OCI-LY7 (cell line): ENCODE results near the gene HPSE2. TPM values are rescaled to one million over a fixed set of nuclear protein-coding genes. Genes with fewer than 3 reads are reported as not detected.

Source experiments
- BruUV-seq: library from RNA; stranded (reverse); fragments of 400-500 nt; replicated peaks from 2 replicates; lab custom pipeline; 2021; lab: Mats Ljungman, UMichigan
- CTCF ChIA-PET: fragments of 300-600 bp; sonication (Branson Sonifier 250); formaldehyde crosslinking; loops from one replicate; lab custom pipeline; 2022; ENCODE audit warnings: antibody characterized with exemption; ENCODE audit not compliant: unreplicated experiment; lab: Charles Lee
- POLR2A ChIA-PET: fragments of 300-600 bp; sonication (Branson Sonifier 250); formaldehyde crosslinking; loops from one replicate; lab custom pipeline; 2022; ENCODE audit warnings: antibody characterized with exemption; lab: Charles Lee
- DNase-seq: peaks from one replicate; pipeline ENCODE4 v3.0.0-alpha.2; 2015; ENCODE audit warnings: low spot score
- H2AFZ ChIP-seq: fragments of 200-600 bp; sonication (generic), shearing (Covaris generic); 2 replicates; pipeline ENCODE4 v1.6.1; 2014; ENCODE audit warnings: mild to moderate bottlenecking, antibody characterized with exemption, low read length, moderate library complexity
- H3K27ac ChIP-seq: fragments of 200-600 bp; sonication (generic); 2 replicates; pipeline ENCODE4 v1.5.1; 2014; ENCODE audit warnings: mixed run types, low read depth, mild to moderate bottlenecking, moderate library complexity, low read length, inconsistent platforms; ENCODE audit not compliant: poor library complexity, severe bottlenecking
- H3K36me3 ChIP-seq: fragments of 200-600 bp; sonication (generic); 2 replicates; pipeline ENCODE4 v1.6.1; 2014; ENCODE audit warnings: mild to moderate bottlenecking, antibody characterized with exemption, low read length, moderate library complexity, mixed read lengths; ENCODE audit not compliant: insufficient read depth
- H3K4me1 ChIP-seq: fragments of 200-600 bp; sonication (generic); 2 replicates; pipeline ENCODE4 v1.5.1; 2014; ENCODE audit warnings: mild to moderate bottlenecking, low read length; ENCODE audit not compliant: insufficient read depth, poor library complexity, severe bottlenecking
- H3K4me2 ChIP-seq: fragments of 200-600 bp; sonication (generic); 2 replicates; pipeline ENCODE4 v1.6.1; 2014; ENCODE audit warnings: mild to moderate bottlenecking, low read length
- H3K4me3 ChIP-seq: fragments of 200-600 bp; sonication (generic); 2 replicates; pipeline ENCODE4 v1.5.1; 2014; ENCODE audit warnings: mild to moderate bottlenecking, low read depth, low read length; ENCODE audit not compliant: poor library complexity, severe bottlenecking
- H3K79me2 ChIP-seq: fragments of 200-600 bp; sonication (generic); 2 replicates; pipeline ENCODE4 v1.6.1; 2016; ENCODE audit warnings: low read depth, mild to moderate bottlenecking, low read length, moderate library complexity, mixed read lengths; ENCODE audit not compliant: insufficient read depth
- H3K9me2 ChIP-seq: fragments of 200-600 bp; sonication (generic); 2 replicates; pipeline ENCODE4 v1.6.1; 2016; ENCODE audit warnings: mild to moderate bottlenecking, low read length, mixed read lengths; ENCODE audit not compliant: insufficient read depth
- H3K9me3 ChIP-seq: fragments of 200-600 bp; sonication (generic); 2 replicates; pipeline ENCODE4 v1.6.1; 2014; ENCODE audit warnings: mild to moderate bottlenecking, mixed run types, low read length, mixed read lengths
- H4K20me1 ChIP-seq: fragments of 200-600 bp; sonication (generic); 2 replicates; pipeline ENCODE4 v1.6.1; 2014; ENCODE audit warnings: mild to moderate bottlenecking, antibody characterized with exemption, low read length, moderate library complexity, mixed read lengths; ENCODE audit not compliant: insufficient read depth
- EZH2phosphoT487 ChIP-seq: fragments of 200-600 bp; sonication (generic); IDR thresholded peaks from 2 replicates; pipeline ENCODE4 v1.6.1; 2018; ENCODE audit warnings: low read depth, borderline replicate concordance, mild to moderate bottlenecking, mixed run types, antibody characterized with exemption, low read length, moderate library complexity, mixed read lengths
- intact Hi-C: fragments of 100-400 bp; cut with micrococcal nuclease; formaldehyde crosslinking; loops from one replicate; pipeline ENCODE4 v1.10.0; 2022; ENCODE audit not compliant: unreplicated experiment
- total RNA-seq, 2 experiments: library from RNA; depleted of rRNA in 1 of 2; stranded (reverse); fragments of >200 nt in 1 of 2; shearing (Covaris generic) in 1 of 2; gene quantifications; 2 replicates each; pipeline ENCODE4 v1.2.3, GENCODE V29; 2014 to 2022
- TF ChIP-seq, protein P1 (sequence below): fragments of 200-600 bp; sonication (generic); conservative IDR thresholded peaks from 2 replicates; pipeline ENCODE4 v1.5.1; 2014; ENCODE audit warnings: mild to moderate bottlenecking, antibody characterized with exemption, low read length, moderate library complexity, mixed read lengths

Gene HPSE2
- total RNA-seq, 2 experiments from 2014 or later = not detected

DNA sequence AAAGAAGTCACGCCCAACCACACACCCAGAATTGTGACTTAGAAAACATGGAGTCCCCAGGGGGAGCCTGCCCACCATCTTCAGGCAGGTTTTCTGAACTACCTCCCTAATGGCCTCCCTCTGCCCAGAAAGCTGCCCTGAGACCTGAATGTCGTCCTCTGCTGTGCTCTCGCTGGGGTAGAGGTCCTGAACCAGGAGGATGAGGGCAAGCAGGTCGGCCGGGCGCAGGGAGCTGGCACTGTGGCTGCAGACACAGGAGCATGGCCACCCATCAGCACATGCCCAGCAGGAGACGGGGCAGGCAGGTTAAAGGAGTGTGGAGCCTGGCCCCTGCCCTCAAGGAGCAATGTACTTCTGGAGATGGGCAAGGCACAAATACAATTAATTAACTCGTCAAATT, 805.2 kb downstream of the HPSE2 start:
- Histone ChIP-seq H3K9me2 (no peaks in the 10 kb centered on the region), H3K79me2 (no peaks in the 10 kb centered on the region), H3K4me2 (no peak overlapping the region), H2AFZ (no peak overlapping the region), H4K20me1 (no peaks in the 10 kb centered on the region), H3K4me3 (no peak overlapping the region), H3K27ac (no peak overlapping the region), H3K4me1 (no peaks in the 10 kb centered on the region), H3K36me3 (peaks cover 73% of the 10 kb centered on the region), H3K9me3 (peaks cover 5% of the 10 kb centered on the region; the same call in 1 of the 2 replicates)
- TF ChIP-seq EZH2phosphoT487 = no peak
- TF ChIP-seq, protein P1, sequence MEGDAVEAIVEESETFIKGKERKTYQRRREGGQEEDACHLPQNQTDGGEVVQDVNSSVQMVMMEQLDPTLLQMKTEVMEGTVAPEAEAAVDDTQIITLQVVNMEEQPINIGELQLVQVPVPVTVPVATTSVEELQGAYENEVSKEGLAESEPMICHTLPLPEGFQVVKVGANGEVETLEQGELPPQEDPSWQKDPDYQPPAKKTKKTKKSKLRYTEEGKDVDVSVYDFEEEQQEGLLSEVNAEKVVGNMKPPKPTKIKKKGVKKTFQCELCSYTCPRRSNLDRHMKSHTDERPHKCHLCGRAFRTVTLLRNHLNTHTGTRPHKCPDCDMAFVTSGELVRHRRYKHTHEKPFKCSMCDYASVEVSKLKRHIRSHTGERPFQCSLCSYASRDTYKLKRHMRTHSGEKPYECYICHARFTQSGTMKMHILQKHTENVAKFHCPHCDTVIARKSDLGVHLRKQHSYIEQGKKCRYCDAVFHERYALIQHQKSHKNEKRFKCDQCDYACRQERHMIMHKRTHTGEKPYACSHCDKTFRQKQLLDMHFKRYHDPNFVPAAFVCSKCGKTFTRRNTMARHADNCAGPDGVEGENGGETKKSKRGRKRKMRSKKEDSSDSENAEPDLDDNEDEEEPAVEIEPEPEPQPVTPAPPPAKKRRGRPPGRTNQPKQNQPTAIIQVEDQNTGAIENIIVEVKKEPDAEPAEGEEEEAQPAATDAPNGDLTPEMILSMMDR = no peak
- BruUV-seq = no TSS peak
- ChIA-PET CTCF (no interaction called here), POLR2A (no interaction called here)
- intact Hi-C loops = no loop called here
- DNase-seq = no peak

DNA sequence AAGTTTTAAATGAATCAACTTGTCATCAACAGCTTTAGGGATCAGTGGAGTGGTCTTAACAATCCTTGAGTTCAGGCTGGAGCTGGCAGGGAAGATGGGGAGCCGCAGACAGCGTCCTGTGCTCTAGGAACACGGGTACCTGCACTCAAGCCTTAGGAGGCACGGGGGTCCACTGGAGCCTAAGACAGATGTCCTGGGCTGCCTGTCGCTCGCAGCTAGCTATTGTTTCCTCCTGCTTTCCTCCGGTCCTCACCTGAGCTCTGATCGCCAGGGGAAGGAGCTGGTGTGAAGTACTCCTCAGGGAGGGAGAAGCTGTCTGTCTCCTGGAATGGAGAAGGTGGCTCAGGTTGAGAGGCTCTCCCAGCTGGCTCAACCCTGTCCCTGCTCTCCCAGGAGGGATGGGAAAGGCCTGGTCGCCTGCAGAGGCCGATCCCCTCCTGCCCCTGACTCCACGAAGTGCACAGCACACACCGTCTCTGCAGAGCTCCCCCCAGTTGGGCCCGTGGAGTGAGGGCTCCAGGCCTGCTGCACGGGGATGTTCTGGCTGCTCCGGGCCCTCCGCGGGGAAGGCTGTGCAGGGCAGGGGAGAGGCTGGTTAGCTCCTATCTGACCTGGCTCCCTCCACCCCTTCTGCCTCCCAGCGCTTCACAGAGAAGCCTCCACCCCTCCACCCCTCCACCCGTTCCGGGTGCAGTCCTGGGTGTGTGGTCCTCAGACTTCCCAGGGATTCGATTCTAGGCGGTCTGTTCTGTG, 806.2 kb downstream of the HPSE2 start:
- ChIA-PET POLR2A (no interaction called here), CTCF (interaction anchor here (1.3 kb wide), 1 partner anchor 116 kb away, joined by 4 read pairs; no protein-coding TSS in a partner anchor)
- Histone ChIP-seq H3K79me2 (no peaks in the 10 kb centered on the region), H3K9me3 (peaks cover 5% of the 10 kb centered on the region; the same call in 1 of the 2 replicates), H3K4me3 (no peak overlapping the region), H3K36me3 (peaks cover 64% of the 10 kb centered on the region), H3K4me1 (no peaks in the 10 kb centered on the region), H3K9me2 (no peaks in the 10 kb centered on the region), H3K4me2 (no peak overlapping the region), H2AFZ (no peak overlapping the region), H3K27ac (no peak overlapping the region), H4K20me1 (no peaks in the 10 kb centered on the region)
- DNase-seq = no peak
- TF ChIP-seq, protein P1 = no peak
- no peak for TF ChIP-seq EZH2phosphoT487
- BruUV-seq = no TSS peak
- intact Hi-C loops = loop anchor here (5.0 kb wide), 1 partner anchor 233 kb away; no protein-coding TSS in a partner anchor

DNA sequence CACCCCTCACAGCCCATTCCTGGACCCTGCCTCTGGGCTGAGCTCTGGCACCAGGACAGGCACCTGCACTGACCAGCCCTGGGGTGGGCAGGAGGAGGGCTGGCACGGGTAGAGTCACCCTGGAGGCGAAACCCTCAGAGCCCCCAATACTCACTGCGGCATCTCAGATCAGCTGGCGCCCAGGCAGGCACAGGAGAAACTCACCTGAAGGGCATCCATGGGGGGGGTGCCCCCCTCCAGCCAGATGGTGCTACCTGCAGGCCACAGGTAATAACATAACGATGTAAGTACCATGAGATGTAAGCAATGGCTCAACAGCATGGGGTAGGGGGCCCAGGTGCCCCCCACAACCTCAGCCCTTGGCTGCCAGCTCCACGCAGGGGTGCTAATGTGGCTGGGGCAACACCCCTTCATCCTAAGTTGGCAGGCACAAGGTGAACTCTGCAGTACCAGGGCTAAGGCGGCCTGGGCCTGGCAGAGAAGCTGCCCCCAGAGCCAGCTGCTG, 808.6 kb downstream of the HPSE2 start:
- no TSS peak for BruUV-seq
- Histone ChIP-seq H2AFZ (no peak overlapping the region), H3K27ac (no peak overlapping the region), H3K9me2 (no peaks in the 10 kb centered on the region), H3K79me2 (no peaks in the 10 kb centered on the region), H3K4me1 (no peaks in the 10 kb centered on the region), H3K36me3 (peaks cover 44% of the 10 kb centered on the region), H3K9me3 (peaks cover 4% of the 10 kb centered on the region; the same call in 1 of the 2 replicates), H4K20me1 (no peaks in the 10 kb centered on the region), H3K4me2 (no peak overlapping the region), H3K4me3 (no peak overlapping the region)
- TF ChIP-seq, protein P1 = no peak
- ChIA-PET CTCF (no interaction called here), POLR2A (interaction anchor here (0.8 kb wide), 1 partner anchor 259 kb away, joined by 3 read pairs; no protein-coding TSS in a partner anchor)
- no peak for DNase-seq
- intact Hi-C loops = loop anchor here (5.0 kb wide), 1 partner anchor 235 kb away; no protein-coding TSS in a partner anchor
